Peyer's patch (tissue), 4 donors: ENCODE results near the gene DLAT. TPM values are rescaled to one million over a fixed set of nuclear protein-coding genes. Genes with fewer than 3 reads are reported as not detected.

ENCODE experiments used
- DNase-seq, 3 donors: peaks; one replicate each; pipeline ENCODE4 v3.0.0-alpha.2; 2017 to 2019
- H3K27ac ChIP-seq, 4 donors: fragments of 200-600 bp; sonication (generic); one replicate each; pipeline ENCODE4 v1.5.1; 2016 to 2019
- H3K27me3 ChIP-seq, 2 donors: fragments of 200-600 bp; sonication (generic); one replicate each; pipeline ENCODE4 v1.5.1; 2019
- H3K36me3 ChIP-seq, 3 donors: fragments of 200-600 bp; sonication (generic); one replicate each; pipeline ENCODE4 v1.5.1; 2016 to 2019
- H3K4me1 ChIP-seq, 4 donors: fragments of 200-600 bp; sonication (generic); one replicate each; pipeline ENCODE4 v1.5.1; 2016 to 2019
- H3K4me3 ChIP-seq, 4 donors: fragments of 200-600 bp; sonication (generic); 1 replicate in 3 of 4; 2 replicates in 1 of 4; pipeline ENCODE4 v1.5.1; 2016 to 2019; ENCODE audit warnings: mild to moderate bottlenecking in 1 of 4
- H3K9me3 ChIP-seq, 4 donors: fragments of 200-600 bp; sonication (generic); one replicate each; pipeline ENCODE4 v1.5.1; 2016 to 2019; ENCODE audit warnings: mild to moderate bottlenecking in 1 of 4
- CTCF ChIP-seq, 6 experiments: fragments of 450-650 bp in 4 of 6; fragments of 200-600 bp in 2 of 6; sonication (generic) in 1 of 6; IDR thresholded peaks; one replicate each; pipeline ENCODE4 v1.5.1; 2017 to 2019; ENCODE audit warnings: antibody characterized with exemption in 6 of 6, mild to moderate bottlenecking in 3 of 6, moderate library complexity in 1 of 6
- POLR2A ChIP-seq, 2 donors: fragments of 450-650 bp; IDR thresholded peaks; one replicate each; pipeline ENCODE4 v1.5.1; 2017; ENCODE audit warnings: antibody characterized with exemption in 2 of 2, mild to moderate bottlenecking in 2 of 2, moderate library complexity in 2 of 2
- total RNA-seq, 4 donors: library from RNA; depleted of rRNA; stranded (reverse); fragments of >200 nt; gene quantifications; one replicate each; pipeline ENCODE4 v1.1.0, GENCODE V29; 2016

Gene DLAT
- total RNA-seq, 4 donors from 2014 or later = 23.2 to 28.6 (median 27.0) TPM

GRCh38 chr11:111978028-111978771, 47.0 kb upstream of the DLAT start:
- Histone ChIP-seq H3K4me3 (peak overlapping the region; percentile 44 to 69 (median 54)), H3K9me3 (no peaks in the 10 kb centered on the region), H3K27me3 (no peaks in the 10 kb centered on the region), H3K36me3 (no peaks in the 10 kb centered on the region), H3K4me1 (peaks cover 0 to 42% (median 2%) of the 10 kb centered on the region in 4 donors), H3K27ac (peak overlapping the region; percentile 8 to 81 (median 66))
- DNase-seq = peak in 1 of 3 donors; percentile 62
- TF ChIP-seq CTCF (IDR thresholded peaks at IDR 0.05) (no peak), POLR2A (IDR thresholded peaks at IDR 0.05) (no peak)

- Histone ChIP-seq H3K27me3 (no peaks in the 10 kb centered on the region), H3K36me3 (no peaks in the 10 kb centered on the region), H3K9me3 (no peaks in the 10 kb centered on the region), H3K4me3 (no peak overlapping the region), H3K27ac (no peak overlapping the region), H3K4me1 (peaks cover 0 to 42% (median 2%) of the 10 kb centered on the region in 4 donors)
- TF ChIP-seq CTCF (IDR thresholded peaks at IDR 0.05) (no peak), POLR2A (IDR thresholded peaks at IDR 0.05) (no peak)
- DNase-seq = no peak
These were observed 45.1 kb upstream of the DLAT start for GRCh38 chr11:111980062-111980461.

GRCh38 chr11:111981270-111981669, 43.9 kb upstream of the DLAT start:
- H3K4me3 ChIP-seq = no peak overlapping the region
- H3K9me3 ChIP-seq = no peaks in the 10 kb centered on the region
- TF ChIP-seq CTCF (IDR thresholded peaks at IDR 0.05) = no peak
- TF ChIP-seq POLR2A (IDR thresholded peaks at IDR 0.05) = no peak
- H3K36me3 ChIP-seq = peaks cover 0 to 9% (median 0%) of the 10 kb centered on the region in 3 donors
- H3K27ac ChIP-seq = no peak overlapping the region
- peaks cover 0 to 30% (median 2%) of the 10 kb centered on the region in 4 donors for H3K4me1 ChIP-seq
- no peak for DNase-seq
- H3K27me3 ChIP-seq = no peaks in the 10 kb centered on the region

- H3K4me1 ChIP-seq = peaks cover 0 to 23% (median 2%) of the 10 kb centered on the region in 4 donors
- no peaks in the 10 kb centered on the region for H3K9me3 ChIP-seq
- H3K27me3 ChIP-seq = no peaks in the 10 kb centered on the region
These were observed 43.2 kb upstream of the DLAT start for GRCh38 chr11:111982019-111982464.

More at GRCh38 chr11:111982019-111982464, 43.2 kb upstream of the DLAT start:
- Histone ChIP-seq H3K27ac (peak overlapping the region in 3 of 4 donors; percentile 59 to 74 (median 66)), H3K36me3 (peaks cover 0 to 14% (median 0%) of the 10 kb centered on the region in 3 donors), H3K4me3 (peak overlapping the region in 3 of 4 donors; percentile 7 to 51 (median 28))
- TF ChIP-seq POLR2A (IDR thresholded peaks at IDR 0.05) = peak in 1 of 2 donors; percentile 7
- TF ChIP-seq CTCF (IDR thresholded peaks at IDR 0.05) = peak; percentile 8 to 85 (median 66)
- DNase-seq = peak; percentile 44 to 89 (median 65)
